Fibroblast of mammary gland (primary cell): ENCODE measurements around the gene GNAL.

ENCODE experiments used
- DNase-seq: peaks from one replicate; pipeline ENCODE4 v3.0.0-alpha.2; 2010; ENCODE audit warnings: low read depth
- H3K4me3 ChIP-seq: 2 replicates; pipeline ENCODE4 v1.5.1; 2011; ENCODE audit warnings: low read depth, mild to moderate bottlenecking, low read length, moderate library complexity; ENCODE audit not compliant: control insufficient read depth
- TF ChIP-seq, protein P1 (sequence below): conservative IDR thresholded peaks from 2 replicates; pipeline ENCODE4 v1.5.1; 2011; ENCODE audit warnings: low read depth, low read length, inconsistent platforms; ENCODE audit not compliant: control insufficient read depth, insufficient read depth

Gene GNAL

DNA sequence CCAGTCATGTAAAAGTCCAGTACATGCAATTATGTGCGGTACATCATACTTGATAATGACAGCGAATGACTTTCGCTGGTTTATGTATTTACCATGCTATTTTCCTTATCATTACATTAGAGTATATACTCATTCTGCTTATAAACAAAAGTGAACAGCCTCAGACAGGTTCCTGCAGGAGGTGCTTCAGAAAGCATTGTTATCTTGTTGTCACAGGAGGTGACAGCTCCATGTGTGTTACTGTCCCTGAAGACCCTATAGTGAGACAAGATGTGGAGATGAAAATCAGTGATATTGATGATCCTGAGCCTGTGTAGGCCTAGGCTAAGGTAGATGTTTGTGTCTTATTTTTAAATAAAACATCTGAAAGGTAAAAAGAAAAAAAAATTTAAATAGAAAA lies 234.4 kb downstream of the GNAL start:
- DNase-seq, result no peak
- TF ChIP-seq, protein P1, sequence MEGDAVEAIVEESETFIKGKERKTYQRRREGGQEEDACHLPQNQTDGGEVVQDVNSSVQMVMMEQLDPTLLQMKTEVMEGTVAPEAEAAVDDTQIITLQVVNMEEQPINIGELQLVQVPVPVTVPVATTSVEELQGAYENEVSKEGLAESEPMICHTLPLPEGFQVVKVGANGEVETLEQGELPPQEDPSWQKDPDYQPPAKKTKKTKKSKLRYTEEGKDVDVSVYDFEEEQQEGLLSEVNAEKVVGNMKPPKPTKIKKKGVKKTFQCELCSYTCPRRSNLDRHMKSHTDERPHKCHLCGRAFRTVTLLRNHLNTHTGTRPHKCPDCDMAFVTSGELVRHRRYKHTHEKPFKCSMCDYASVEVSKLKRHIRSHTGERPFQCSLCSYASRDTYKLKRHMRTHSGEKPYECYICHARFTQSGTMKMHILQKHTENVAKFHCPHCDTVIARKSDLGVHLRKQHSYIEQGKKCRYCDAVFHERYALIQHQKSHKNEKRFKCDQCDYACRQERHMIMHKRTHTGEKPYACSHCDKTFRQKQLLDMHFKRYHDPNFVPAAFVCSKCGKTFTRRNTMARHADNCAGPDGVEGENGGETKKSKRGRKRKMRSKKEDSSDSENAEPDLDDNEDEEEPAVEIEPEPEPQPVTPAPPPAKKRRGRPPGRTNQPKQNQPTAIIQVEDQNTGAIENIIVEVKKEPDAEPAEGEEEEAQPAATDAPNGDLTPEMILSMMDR, result no peak
- H3K4me3 ChIP-seq, result no peak overlapping the region

DNA sequence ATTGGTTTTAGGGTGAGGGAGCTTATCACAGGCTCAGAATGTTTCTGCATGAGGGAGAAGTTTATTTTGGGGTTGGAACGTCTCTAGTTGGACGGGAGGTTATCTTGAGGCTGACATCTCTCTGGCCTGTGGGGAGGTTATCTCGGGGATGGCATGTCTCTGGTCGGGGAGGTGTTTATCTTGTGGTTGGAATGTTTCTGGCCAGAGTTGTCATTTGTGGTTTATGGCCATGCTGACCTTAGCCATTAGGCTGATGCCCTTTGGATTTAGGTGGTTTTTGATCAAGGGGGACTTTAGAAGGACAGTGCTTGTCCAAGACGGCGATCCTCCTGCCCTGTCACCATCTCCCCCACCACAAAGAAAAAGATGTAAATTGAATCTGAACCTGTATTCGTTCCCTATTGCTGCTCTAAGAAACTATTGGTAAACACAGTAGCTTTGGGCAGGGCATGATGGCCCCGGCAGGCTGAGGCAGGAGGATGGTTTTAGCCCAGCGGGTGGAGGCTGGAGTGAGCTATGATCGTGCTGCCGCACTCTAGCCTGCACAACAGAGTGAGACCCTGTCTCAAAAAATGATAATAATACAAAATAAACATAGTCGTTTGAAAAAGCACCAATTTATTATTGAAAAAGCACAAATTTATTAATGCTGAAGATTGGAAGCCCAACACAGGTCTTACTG lies 236.9 kb downstream of the GNAL start:
- TF ChIP-seq, protein P1, result no peak
- DNase-seq, result no peak
- no peak overlapping the region for H3K4me3 ChIP-seq

DNA sequence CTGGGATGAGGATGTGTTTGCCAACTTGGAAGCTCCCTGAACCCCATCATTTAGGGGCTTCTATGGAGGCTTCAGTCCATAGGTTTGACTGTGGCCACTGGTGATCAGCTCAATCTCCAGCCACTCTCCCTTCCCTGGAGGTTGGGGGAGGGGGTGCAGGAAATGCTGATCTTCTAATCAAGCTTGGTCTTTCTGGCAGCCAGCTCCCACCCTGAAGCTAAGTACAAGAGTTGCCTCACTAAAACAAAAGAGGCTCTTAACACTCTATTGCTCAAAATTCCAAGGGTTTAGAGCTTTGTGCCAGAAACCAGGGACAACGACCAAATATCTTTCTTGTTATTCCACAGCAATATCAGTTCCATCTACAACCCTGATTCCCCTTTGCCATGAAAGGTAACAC lies 238.4 kb downstream of the GNAL start:
- no peak overlapping the region for H3K4me3 ChIP-seq
- no peak for DNase-seq
- TF ChIP-seq, protein P1, result no peak

DNA sequence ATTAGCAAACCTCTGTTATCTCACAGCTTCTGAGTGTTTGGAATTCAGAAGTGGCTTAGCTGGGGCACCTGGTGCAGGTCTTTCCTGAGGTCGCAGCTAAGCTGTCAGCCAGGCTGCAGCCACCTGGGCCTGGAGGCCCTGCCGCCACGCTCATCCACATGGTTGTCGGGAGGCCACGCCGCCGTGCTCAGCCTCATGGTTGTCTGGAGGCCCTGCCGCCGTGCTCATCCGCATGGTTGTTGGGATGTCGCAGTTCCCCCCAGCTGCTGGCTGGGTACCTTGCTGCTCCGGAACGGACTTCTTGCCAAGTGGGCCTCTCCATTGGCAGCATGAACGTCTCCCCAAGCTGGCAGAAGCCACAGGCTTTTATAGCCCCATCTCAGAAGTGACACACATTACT lies 243.3 kb downstream of the GNAL start:
- TF ChIP-seq, protein P1, result no peak
- DNase-seq, result no peak
- H3K4me3 ChIP-seq, result no peak overlapping the region
